GM23338 (cell line): ENCODE results near the gene RNF180. TPM values are rescaled to one million over a fixed set of nuclear protein-coding genes. Genes with fewer than 3 reads are reported as not detected.

Experiments used
- ATAC-seq: fragments of 200-7000 bp; cut with Tn5 transposase; 3 replicates; pipeline ENCODE4 v1.9.1; 2020
- DNase-seq: peaks from one replicate; pipeline ENCODE4 v3.0.0-alpha.2; 2015; ENCODE audit warnings: low spot score
- H2AFZ ChIP-seq: fragments of 200-600 bp; sonication (generic); 2 replicates; pipeline ENCODE4 v1.8.0; 2016; ENCODE audit warnings: antibody characterized with exemption, mild to moderate bottlenecking, moderate library complexity
- H3F3A ChIP-seq: fragments of 200-600 bp; sonication (generic); replicated peaks from 2 replicates; pipeline ENCODE4 v1.8.0; 2017; ENCODE audit warnings: antibody characterized with exemption, mixed run types, low read depth
- H3K27ac ChIP-seq: fragments of 200-600 bp; sonication (generic); 2 replicates; pipeline ENCODE4 v1.6.1; 2016; ENCODE audit warnings: low read depth
- H3K27me3 ChIP-seq: fragments of 200-600 bp; sonication (generic); 2 replicates; pipeline ENCODE4 v1.8.0; 2016; ENCODE audit warnings: mild to moderate bottlenecking, mixed run types, moderate library complexity; ENCODE audit not compliant: insufficient read depth
- H3K36me3 ChIP-seq: fragments of 200-600 bp; sonication (generic); 2 replicates; pipeline ENCODE4 v1.8.0; 2016; ENCODE audit warnings: mild to moderate bottlenecking; ENCODE audit not compliant: insufficient read depth
- H3K4me1 ChIP-seq: fragments of 200-600 bp; sonication (generic); 2 replicates; pipeline ENCODE4 v1.8.0; 2016; ENCODE audit warnings: mild to moderate bottlenecking, moderate library complexity; ENCODE audit not compliant: insufficient read depth
- H3K4me2 ChIP-seq: fragments of 200-600 bp; sonication (generic); 2 replicates; pipeline ENCODE4 v1.7.1; 2017; ENCODE audit warnings: mixed run types
- H3K4me3 ChIP-seq: fragments of 200-600 bp; sonication (generic); 2 replicates; pipeline ENCODE4 v1.6.1; 2016; ENCODE audit warnings: mixed run types
- H3K79me2 ChIP-seq: fragments of 200-600 bp; sonication (generic); replicated peaks from 2 replicates; pipeline ENCODE4 v1.8.0; 2017; ENCODE audit warnings: mild to moderate bottlenecking; ENCODE audit not compliant: insufficient read depth
- H3K9me2 ChIP-seq: fragments of 200-600 bp; sonication (generic); 2 replicates; pipeline ENCODE4 v1.8.0; 2017; ENCODE audit not compliant: insufficient read depth
- H4K20me1 ChIP-seq: fragments of 200-600 bp; sonication (generic); replicated peaks from 2 replicates; pipeline ENCODE4 v1.8.0; 2017; ENCODE audit warnings: mild to moderate bottlenecking; ENCODE audit not compliant: insufficient read depth
- H3K27ac Mint-ChIP-seq: 2 replicates; pipeline ENCODE4 v1.8.0; 2020; ENCODE audit warnings: inconsistent platforms, mild to moderate bottlenecking, moderate library complexity, mixed read lengths
- H3K27me3 Mint-ChIP-seq: 3 replicates; pipeline ENCODE4 v1.8.0; 2022; ENCODE audit warnings: low read depth, mild to moderate bottlenecking, moderate library complexity, mixed read lengths, inconsistent platforms; ENCODE audit not compliant: insufficient read depth, poor library complexity
- H3K36me3 Mint-ChIP-seq: 3 replicates; pipeline ENCODE4 v1.8.0; 2021; ENCODE audit warnings: low read depth, mild to moderate bottlenecking, inconsistent platforms, moderate library complexity, mixed read lengths
- H3K4me1 Mint-ChIP-seq: 3 replicates; pipeline ENCODE4 v1.8.0; 2020; ENCODE audit warnings: mild to moderate bottlenecking, inconsistent platforms, mixed read lengths
- H3K4me3 Mint-ChIP-seq: 3 replicates; pipeline ENCODE4 v1.8.0; 2021; ENCODE audit warnings: moderate library complexity, mild to moderate bottlenecking, inconsistent platforms, mixed read lengths
- H3K9me3 Mint-ChIP-seq: 3 replicates; pipeline ENCODE4 v1.8.0; 2020; ENCODE audit warnings: moderate library complexity, mild to moderate bottlenecking, inconsistent platforms, mixed read lengths
- CREB1 ChIP-seq: fragments of 250-450 bp; sonication (Bioruptor Pico); IDR thresholded peaks from 2 replicates; pipeline ENCODE4 v1.5.0; 2020; ENCODE audit warnings: low read depth, mild to moderate bottlenecking, moderate library complexity
- ETS1 ChIP-seq: IDR thresholded peaks from 2 replicates; pipeline ENCODE4 v1.6.1; 2016; ENCODE audit warnings: antibody characterized with exemption
- EZH2 ChIP-seq: fragments of 200-600 bp; sonication (generic); IDR thresholded peaks from one replicate; pipeline ENCODE4 v1.8.0; 2017; ENCODE audit warnings: antibody characterized with exemption, mild to moderate bottlenecking, low read depth; ENCODE audit not compliant: unreplicated experiment
- EZH2phosphoT487 ChIP-seq: fragments of 200-600 bp; sonication (generic); IDR thresholded peaks from one replicate; pipeline ENCODE4 v1.8.1; 2018; ENCODE audit warnings: antibody characterized with exemption; ENCODE audit not compliant: unreplicated experiment
- NANOG ChIP-seq: IDR thresholded peaks from 2 replicates; pipeline ENCODE4 v1.6.1; 2016; ENCODE audit warnings: antibody characterized with exemption, borderline replicate concordance
- STAT1 ChIP-seq: IDR thresholded peaks from one replicate; pipeline ENCODE4 v1.6.1; 2016; ENCODE audit warnings: antibody characterized with exemption; ENCODE audit not compliant: unreplicated experiment
- ZNF114 ChIP-seq: fragments of 250-450 bp; sonication (Bioruptor Pico); IDR thresholded peaks from 2 replicates; pipeline ENCODE4 v1.5.0; 2020; ENCODE audit warnings: mild to moderate bottlenecking, moderate library complexity
- polyA plus RNA-seq: library from polyadenylated mRNA; unstranded; fragments of >200 nt; fragmentation: Nextera tagmentation; extraction: Ambion mirVana; gene quantifications from 2 replicates; pipeline ENCODE4 v1.2.1, GENCODE V29; 2016
- total RNA-seq: library from RNA; depleted of rRNA; stranded (reverse); fragments of >200 nt; shearing (Covaris generic); gene quantifications from 2 replicates; pipeline ENCODE4 v1.2.3, GENCODE V29; 2014
- TF ChIP-seq, protein P1 (sequence below): fragments of 250-450 bp; sonication (Bioruptor Pico); IDR thresholded peaks from 2 replicates; pipeline ENCODE4 v1.5.0; 2020; ENCODE audit warnings: mild to moderate bottlenecking, moderate library complexity
- TF ChIP-seq, protein P2 (sequence below), 2 experiments: fragments of 200-600 bp in 1 of 2; sonication (generic) in 1 of 2; conservative IDR thresholded peaks; 2 replicates each; pipeline versions ENCODE4 v1.5.1 to v1.6.1; 2016 to 2017; ENCODE audit warnings: antibody characterized with exemption in 2 of 2, low read depth in 2 of 2, mild to moderate bottlenecking in 2 of 2, moderate library complexity in 1 of 2

RNF180 gene
- total and polyA plus RNA-seq, 2 experiments from 2014 or later, result 2.0 to 4.2 TPM

GRCh38 chr5:64183956-64184355, 18.3 kb downstream of the RNF180 start:
- no peaks in the 10 kb centered on the region for H3K36me3 Mint-ChIP-seq

More at GRCh38 chr5:64183956-64184355, 18.3 kb downstream of the RNF180 start:
- no peak overlapping the region for H3K27ac Mint-ChIP-seq
- H3K27me3 Mint-ChIP-seq, result no peaks in the 10 kb centered on the region
- H3K4me3 Mint-ChIP-seq, result no peak overlapping the region
- Histone ChIP-seq H3K36me3 (no peaks in the 10 kb centered on the region), H2AFZ (no peak overlapping the region), H3K27me3 (no peaks in the 10 kb centered on the region), H4K20me1 (no peaks in the 10 kb centered on the region), H3K27ac (no peak overlapping the region), H3K9me2 (peaks cover 2% of the 10 kb centered on the region; the same call in 1 of the 2 replicates), H3K79me2 (no peaks in the 10 kb centered on the region), H3F3A (no peaks in the 10 kb centered on the region), H3K4me2 (no peak overlapping the region), H3K4me3 (no peak overlapping the region), H3K4me1 (no peaks in the 10 kb centered on the region)
- H3K9me3 Mint-ChIP-seq, result no peaks in the 10 kb centered on the region
- TF ChIP-seq ZNF114 (CRISPR knock-in tag) (no peak), EZH2 (no peak), ETS1 (no peak), EZH2phosphoT487 (no peak), NANOG (no peak), STAT1 (no peak), CREB1 (CRISPR knock-in tag) (no peak)
- TF ChIP-seq, protein P1, sequence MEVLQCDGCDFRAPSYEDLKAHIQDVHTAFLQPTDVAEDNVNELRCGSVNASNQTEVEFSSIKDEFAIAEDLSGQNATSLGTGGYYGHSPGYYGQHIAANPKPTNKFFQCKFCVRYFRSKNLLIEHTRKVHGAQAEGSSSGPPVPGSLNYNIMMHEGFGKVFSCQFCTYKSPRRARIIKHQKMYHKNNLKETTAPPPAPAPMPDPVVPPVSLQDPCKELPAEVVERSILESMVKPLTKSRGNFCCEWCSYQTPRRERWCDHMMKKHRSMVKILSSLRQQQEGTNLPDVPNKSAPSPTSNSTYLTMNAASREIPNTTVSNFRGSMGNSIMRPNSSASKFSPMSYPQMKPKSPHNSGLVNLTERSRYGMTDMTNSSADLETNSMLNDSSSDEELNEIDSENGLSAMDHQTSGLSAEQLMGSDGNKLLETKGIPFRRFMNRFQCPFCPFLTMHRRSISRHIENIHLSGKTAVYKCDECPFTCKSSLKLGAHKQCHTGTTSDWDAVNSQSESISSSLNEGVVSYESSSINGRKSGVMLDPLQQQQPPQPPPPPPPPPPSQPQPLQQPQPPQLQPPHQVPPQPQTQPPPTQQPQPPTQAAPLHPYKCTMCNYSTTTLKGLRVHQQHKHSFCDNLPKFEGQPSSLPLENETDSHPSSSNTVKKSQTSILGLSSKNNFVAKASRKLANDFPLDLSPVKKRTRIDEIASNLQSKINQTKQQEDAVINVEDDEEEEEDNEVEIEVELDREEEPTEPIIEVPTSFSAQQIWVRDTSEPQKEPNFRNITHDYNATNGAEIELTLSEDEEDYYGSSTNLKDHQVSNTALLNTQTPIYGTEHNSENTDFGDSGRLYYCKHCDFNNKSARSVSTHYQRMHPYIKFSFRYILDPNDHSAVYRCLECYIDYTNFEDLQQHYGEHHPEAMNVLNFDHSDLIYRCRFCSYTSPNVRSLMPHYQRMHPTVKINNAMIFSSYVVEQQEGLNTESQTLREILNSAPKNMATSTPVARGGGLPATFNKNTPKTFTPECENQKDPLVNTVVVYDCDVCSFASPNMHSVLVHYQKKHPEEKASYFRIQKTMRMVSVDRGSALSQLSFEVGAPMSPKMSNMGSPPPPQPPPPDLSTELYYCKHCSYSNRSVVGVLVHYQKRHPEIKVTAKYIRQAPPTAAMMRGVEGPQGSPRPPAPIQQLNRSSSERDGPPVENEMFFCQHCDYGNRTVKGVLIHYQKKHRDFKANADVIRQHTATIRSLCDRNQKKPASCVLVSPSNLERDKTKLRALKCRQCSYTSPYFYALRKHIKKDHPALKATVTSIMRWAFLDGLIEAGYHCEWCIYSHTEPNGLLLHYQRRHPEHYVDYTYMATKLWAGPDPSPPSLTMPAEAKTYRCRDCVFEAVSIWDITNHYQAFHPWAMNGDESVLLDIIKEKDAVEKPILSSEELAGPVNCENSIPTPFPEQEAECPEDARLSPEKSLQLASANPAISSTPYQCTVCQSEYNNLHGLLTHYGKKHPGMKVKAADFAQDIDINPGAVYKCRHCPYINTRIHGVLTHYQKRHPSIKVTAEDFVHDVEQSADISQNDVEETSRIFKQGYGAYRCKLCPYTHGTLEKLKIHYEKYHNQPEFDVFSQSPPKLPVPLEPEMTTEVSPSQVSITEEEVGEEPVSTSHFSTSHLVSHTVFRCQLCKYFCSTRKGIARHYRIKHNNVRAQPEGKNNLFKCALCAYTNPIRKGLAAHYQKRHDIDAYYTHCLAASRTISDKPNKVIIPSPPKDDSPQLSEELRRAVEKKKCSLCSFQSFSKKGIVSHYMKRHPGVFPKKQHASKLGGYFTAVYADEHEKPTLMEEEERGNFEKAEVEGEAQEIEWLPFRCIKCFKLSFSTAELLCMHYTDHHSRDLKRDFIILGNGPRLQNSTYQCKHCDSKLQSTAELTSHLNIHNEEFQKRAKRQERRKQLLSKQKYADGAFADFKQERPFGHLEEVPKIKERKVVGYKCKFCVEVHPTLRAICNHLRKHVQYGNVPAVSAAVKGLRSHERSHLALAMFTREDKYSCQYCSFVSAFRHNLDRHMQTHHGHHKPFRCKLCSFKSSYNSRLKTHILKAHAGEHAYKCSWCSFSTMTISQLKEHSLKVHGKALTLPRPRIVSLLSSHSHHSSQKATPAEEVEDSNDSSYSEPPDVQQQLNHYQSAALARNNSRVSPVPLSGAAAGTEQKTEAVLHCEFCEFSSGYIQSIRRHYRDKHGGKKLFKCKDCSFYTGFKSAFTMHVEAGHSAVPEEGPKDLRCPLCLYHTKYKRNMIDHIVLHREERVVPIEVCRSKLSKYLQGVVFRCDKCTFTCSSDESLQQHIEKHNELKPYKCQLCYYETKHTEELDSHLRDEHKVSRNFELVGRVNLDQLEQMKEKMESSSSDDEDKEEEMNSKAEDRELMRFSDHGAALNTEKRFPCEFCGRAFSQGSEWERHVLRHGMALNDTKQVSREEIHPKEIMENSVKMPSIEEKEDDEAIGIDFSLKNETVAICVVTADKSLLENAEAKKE, result no peak
- TF ChIP-seq, protein P2, sequence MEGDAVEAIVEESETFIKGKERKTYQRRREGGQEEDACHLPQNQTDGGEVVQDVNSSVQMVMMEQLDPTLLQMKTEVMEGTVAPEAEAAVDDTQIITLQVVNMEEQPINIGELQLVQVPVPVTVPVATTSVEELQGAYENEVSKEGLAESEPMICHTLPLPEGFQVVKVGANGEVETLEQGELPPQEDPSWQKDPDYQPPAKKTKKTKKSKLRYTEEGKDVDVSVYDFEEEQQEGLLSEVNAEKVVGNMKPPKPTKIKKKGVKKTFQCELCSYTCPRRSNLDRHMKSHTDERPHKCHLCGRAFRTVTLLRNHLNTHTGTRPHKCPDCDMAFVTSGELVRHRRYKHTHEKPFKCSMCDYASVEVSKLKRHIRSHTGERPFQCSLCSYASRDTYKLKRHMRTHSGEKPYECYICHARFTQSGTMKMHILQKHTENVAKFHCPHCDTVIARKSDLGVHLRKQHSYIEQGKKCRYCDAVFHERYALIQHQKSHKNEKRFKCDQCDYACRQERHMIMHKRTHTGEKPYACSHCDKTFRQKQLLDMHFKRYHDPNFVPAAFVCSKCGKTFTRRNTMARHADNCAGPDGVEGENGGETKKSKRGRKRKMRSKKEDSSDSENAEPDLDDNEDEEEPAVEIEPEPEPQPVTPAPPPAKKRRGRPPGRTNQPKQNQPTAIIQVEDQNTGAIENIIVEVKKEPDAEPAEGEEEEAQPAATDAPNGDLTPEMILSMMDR (conservative IDR thresholded peaks at IDR 0.05; ENCODE audit: low read depth in 2 of 2), result no peak
- H3K4me1 Mint-ChIP-seq, result no peaks in the 10 kb centered on the region
- DNase-seq, result no peak
- no peak for ATAC-seq
